Measurements from ENCODE around the gene ZSCAN22. TPM values are rescaled to one million over a fixed set of nuclear protein-coding genes. Genes with fewer than 3 reads are reported as not detected.

ZSCAN22 gene
- total RNA-seq, 1 experiment from 2014 or later, result 4.0 TPM

DNA sequence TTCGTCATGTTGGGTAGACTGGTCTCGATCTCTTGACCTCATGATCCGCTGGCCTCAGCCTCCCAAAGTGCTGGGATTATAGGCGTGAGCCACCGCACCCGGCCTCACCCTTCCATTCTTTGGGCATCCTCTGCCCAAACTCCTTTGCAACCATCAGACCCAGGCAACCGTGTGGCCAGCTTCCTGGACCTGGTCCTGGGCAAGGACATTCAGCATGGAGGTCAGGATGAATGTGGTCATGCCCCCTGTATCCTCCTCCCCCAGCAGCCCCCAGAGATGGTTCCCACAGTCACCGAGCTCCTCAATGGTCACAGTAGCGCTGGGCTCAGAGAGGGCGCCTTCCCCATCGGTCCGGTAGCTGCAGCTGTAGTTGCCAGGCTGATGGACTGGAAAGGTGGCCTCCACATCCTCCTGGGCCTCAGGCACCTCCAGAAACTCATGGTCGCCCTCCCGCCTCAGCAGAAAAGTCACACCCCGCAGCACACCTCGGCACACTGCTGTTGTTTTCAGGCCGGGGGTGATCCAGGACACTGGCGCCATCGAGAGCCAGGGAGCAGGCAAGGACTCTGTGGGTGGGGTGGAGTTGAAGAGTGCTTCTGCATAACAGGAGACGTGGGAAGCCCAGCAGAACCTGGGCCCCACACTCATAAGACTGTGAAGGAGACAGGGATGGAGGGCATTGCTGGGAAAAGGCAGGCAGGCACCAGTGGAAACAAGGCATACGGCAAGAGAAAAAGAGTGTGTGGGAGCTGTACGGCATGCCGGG, 25.4 kb downstream of the ZSCAN22 start:
- H3F3A ChIP-seq (ENCODE audit: low read length, unreplicated experiment), result no peaks in the 10 kb centered on the region
- no peak overlapping the region for H3K4me3 ChIP-seq (ENCODE audit: low read length)
- H3K9me2 ChIP-seq (replicated peaks; ENCODE audit: low read length), result no peaks in the 10 kb centered on the region
- BruUV-seq (replicated peaks), result no TSS peak
- intact Hi-C loops (cut with micrococcal nuclease), result no loop called here
- no peak overlapping the region for H3K4me2 ChIP-seq (ENCODE audit: low read length)
- no peaks in the 10 kb centered on the region for H3K9me3 ChIP-seq (ENCODE audit: low read length)
- no peak for TF ChIP-seq EZH2phosphoT487 (IDR thresholded peaks at IDR 0.05; ENCODE audit: borderline replicate concordance, low read length)
- TF ChIP-seq, protein P1, sequence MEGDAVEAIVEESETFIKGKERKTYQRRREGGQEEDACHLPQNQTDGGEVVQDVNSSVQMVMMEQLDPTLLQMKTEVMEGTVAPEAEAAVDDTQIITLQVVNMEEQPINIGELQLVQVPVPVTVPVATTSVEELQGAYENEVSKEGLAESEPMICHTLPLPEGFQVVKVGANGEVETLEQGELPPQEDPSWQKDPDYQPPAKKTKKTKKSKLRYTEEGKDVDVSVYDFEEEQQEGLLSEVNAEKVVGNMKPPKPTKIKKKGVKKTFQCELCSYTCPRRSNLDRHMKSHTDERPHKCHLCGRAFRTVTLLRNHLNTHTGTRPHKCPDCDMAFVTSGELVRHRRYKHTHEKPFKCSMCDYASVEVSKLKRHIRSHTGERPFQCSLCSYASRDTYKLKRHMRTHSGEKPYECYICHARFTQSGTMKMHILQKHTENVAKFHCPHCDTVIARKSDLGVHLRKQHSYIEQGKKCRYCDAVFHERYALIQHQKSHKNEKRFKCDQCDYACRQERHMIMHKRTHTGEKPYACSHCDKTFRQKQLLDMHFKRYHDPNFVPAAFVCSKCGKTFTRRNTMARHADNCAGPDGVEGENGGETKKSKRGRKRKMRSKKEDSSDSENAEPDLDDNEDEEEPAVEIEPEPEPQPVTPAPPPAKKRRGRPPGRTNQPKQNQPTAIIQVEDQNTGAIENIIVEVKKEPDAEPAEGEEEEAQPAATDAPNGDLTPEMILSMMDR (conservative IDR thresholded peaks at IDR 0.05; ENCODE audit: low read depth, low read length), result no peak
- no peak for TF ChIP-seq EZH2 (IDR thresholded peaks at IDR 0.05; ENCODE audit: low read length, unreplicated experiment)
- H3K9ac ChIP-seq (ENCODE audit: low read length), result no peak overlapping the region
- H3K27me3 ChIP-seq (ENCODE audit: low read length), result peaks cover 26% of the 10 kb centered on the region
- H3K27ac ChIP-seq (ENCODE audit: low read length), result no peak overlapping the region
- ChIA-PET POLR2A (ENCODE audit: unreplicated experiment) (no interaction called here), CTCF (no interaction called here)
- DNase-seq (no peak), ATAC-seq (no peak)
- H3K4me1 ChIP-seq (ENCODE audit: insufficient read depth, low read length), result no peaks in the 10 kb centered on the region
- H4K20me1 ChIP-seq (ENCODE audit: low read length), result no peaks in the 10 kb centered on the region
- H3K79me2 ChIP-seq (ENCODE audit: low read length), result no peaks in the 10 kb centered on the region
- no peaks in the 10 kb centered on the region for H3K36me3 ChIP-seq (ENCODE audit: low read depth, low read length)
- no peak overlapping the region for H2AFZ ChIP-seq (ENCODE audit: low read length)

DNA sequence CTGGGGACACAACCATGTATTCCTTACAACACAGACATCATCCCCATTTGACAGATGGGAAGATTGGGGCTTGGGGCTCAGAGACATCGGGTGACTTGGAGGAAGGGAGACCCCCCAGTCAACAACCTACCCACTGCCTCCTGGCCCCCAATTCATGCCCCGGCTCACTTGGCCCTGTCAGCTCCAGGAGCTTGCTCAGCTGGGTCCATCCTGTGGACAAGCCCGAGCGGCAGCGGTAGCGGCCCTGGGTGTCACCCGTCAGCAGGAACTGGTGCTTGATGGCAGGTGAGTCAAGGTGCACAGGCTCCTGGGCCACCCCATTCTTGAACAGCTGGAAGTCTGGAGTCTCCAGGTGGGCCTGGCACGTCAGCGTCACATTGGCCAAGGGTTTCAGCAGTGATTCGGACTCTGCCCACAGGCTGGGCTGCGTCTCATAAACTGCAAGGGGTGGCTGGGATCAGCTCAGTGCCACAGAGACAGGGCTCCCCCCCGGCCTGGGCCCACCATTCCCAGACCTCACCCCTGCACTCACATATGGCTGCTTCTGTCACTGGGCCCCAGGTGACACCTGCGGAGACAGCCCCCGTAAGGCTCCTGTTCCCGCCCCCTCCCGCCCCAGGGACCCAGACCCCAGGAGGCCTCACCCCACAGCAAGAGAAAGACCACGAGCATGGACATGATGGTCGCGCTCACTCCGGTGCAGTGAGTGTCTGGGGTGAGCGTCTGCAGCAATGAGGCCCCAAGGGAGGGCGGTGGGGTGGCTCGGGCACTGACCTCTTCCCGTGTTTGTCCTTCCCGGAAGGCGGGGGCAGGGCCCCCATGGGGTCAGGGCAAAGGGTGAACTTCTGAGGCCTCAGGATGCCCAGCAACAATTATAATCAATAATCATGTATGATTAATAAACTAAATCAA, 26.2 kb downstream of the ZSCAN22 start, which contains the start of gene A1BG:
TSS of gene A1BG (minus strand) at position 733 of the 912 bp plus-strand sequence. CDS start at position 678, 55 bp downstream.
- intact Hi-C loops (cut with micrococcal nuclease), result no loop called here
- BruUV-seq (replicated peaks), result no TSS peak
- Histone ChIP-seq H3K9me2 (replicated peaks; ENCODE audit: low read length) (no peaks in the 10 kb centered on the region), H3K4me2 (ENCODE audit: low read length) (no peak within 1 kb of the TSS), H3K27ac (ENCODE audit: low read length) (no peak within 1 kb of the TSS), H3K27me3 (ENCODE audit: low read length) (peaks cover 26% of the 10 kb centered on the region), H3K4me1 (ENCODE audit: insufficient read depth, low read length) (no peaks in the 10 kb centered on the region), H2AFZ (ENCODE audit: low read length) (no peak within 1 kb of the TSS), H3K4me3 (ENCODE audit: low read length) (no peak within 1 kb of the TSS), H4K20me1 (ENCODE audit: low read length) (no peaks in the 10 kb centered on the region), H3K79me2 (ENCODE audit: low read length) (no peaks in the 10 kb centered on the region), H3K9me3 (ENCODE audit: low read length) (no peaks in the 10 kb centered on the region), H3K36me3 (ENCODE audit: low read depth, low read length) (no peaks in the 10 kb centered on the region), H3K9ac (ENCODE audit: low read length) (no peak within 1 kb of the TSS), H3F3A (ENCODE audit: low read length, unreplicated experiment) (no peaks in the 10 kb centered on the region)
- no peak for TF ChIP-seq EZH2 (IDR thresholded peaks at IDR 0.05; ENCODE audit: low read length, unreplicated experiment)
- TF ChIP-seq, protein P1 (conservative IDR thresholded peaks at IDR 0.05; ENCODE audit: low read depth, low read length), result no peak
- DNase-seq (no peak), ATAC-seq (no peak)
- ChIA-PET POLR2A (ENCODE audit: unreplicated experiment) (no interaction called here), CTCF (no interaction called here)

Measured in PC-3 (cell line).